HL-60 (cell line): Measurements from ENCODE around the gene MRPS35.

Experiments
- CTCF ChIP-seq: IDR thresholded peaks from one replicate; pipeline ENCODE4 v1.5.1; 2011; ENCODE audit warnings: low read length, control low read depth, inconsistent platforms; ENCODE audit not compliant: insufficient read depth
- GABPA ChIP-seq: IDR thresholded peaks from 2 replicates; pipeline ENCODE4 v1.6.1; 2012; ENCODE audit warnings: low read depth
- POLR2AphosphoS5 ChIP-seq: IDR thresholded peaks from 2 replicates; pipeline ENCODE4 v1.6.1; 2012; ENCODE audit warnings: low read depth
- REST ChIP-seq: IDR thresholded peaks from 2 replicates; pipeline ENCODE4 v1.6.1; 2012; ENCODE audit warnings: low read depth; ENCODE audit not compliant: insufficient replicate concordance
- SPI1 ChIP-seq: IDR thresholded peaks from 2 replicates; pipeline ENCODE4 v1.6.1; 2012; ENCODE audit warnings: low read depth, mild to moderate bottlenecking, borderline replicate concordance

- TF ChIP-seq POLR2AphosphoS5 (no peak), CTCF (no peak), REST (no peak), SPI1 (no peak), GABPA (no peak)
Measured at GRCh38 chr12:27790179-27790578, 79.5 kb downstream of the MRPS35 start.
